Pancreas (tissue), 10 donors: ENCODE data around the gene UBE2L5. TPM values are rescaled to one million over a fixed set of nuclear protein-coding genes. Genes with fewer than 3 reads are reported as not detected.

ENCODE experiments used
- ATAC-seq, 4 donors: fragments of 200-7000 bp; cut with Tn5 transposase; one replicate each; pipeline versions ENCODE4 v1.8.0 to v1.9.1; 2020; ENCODE audit warnings: mild to moderate bottlenecking in 4 of 4, moderate library complexity in 4 of 4
- DNase-seq, 6 donors: peaks; one replicate each; pipeline ENCODE4 v3.0.0-alpha.2; 2020
- FAIRE-seq: peaks from 2 replicates; lab custom pipeline; 2012; peaks lifted over from hg19 to GRCh38; lab: Jason Lieb, UNC
- H3K27ac ChIP-seq, 4 donors: fragments of 200-600 bp; sonication (generic); 1 replicate in 3 of 4; 2 replicates in 1 of 4; pipeline versions ENCODE4 v1.5.0 to v1.8.0; 2020
- H3K27me3 ChIP-seq, 4 donors: fragments of 200-600 bp; one replicate each; pipeline ENCODE4 v1.8.0; 2021
- H3K36me3 ChIP-seq, 3 donors: fragments of 200-600 bp; sonication (generic) in 1 of 3; one replicate each; pipeline versions ENCODE4 v1.5.0 to v1.8.0; 2020 to 2021
- H3K4me1 ChIP-seq, 3 donors: fragments of 200-600 bp; one replicate each; pipeline ENCODE4 v1.8.0; 2021
- H3K4me3 ChIP-seq, 4 donors: fragments of 200-600 bp; sonication (generic) in 2 of 4; one replicate each; pipeline versions ENCODE4 v1.5.0 to v1.8.0; 2020 to 2021
- H3K9me3 ChIP-seq, 4 donors: fragments of 200-600 bp; one replicate each; pipeline ENCODE4 v1.8.0; 2021
- WGBS, 2 donors: extraction: QIAGEN DNeasy Blood & Tissue Kit; methylation state at CpG; one replicate each; pipeline ENCODE4 v1.1.7; 2013; 5-methylcytosine and 5-hydroxymethylcytosine counted together
- intact Hi-C, 3 donors: fragments of 100-400 bp; cut with DNase I; formaldehyde crosslinking; loops; one replicate each; pipeline versions ENCODE4 v1.11.1 to v1.14.2; 2022
- polyA plus RNA-seq, 2 donors: library from polyadenylated mRNA; stranded (reverse); fragments of 200-250 nt; gene quantifications; one replicate each; pipeline ENCODE4 v1.2.3, GENCODE V29; 2013
- total RNA-seq, 6 donors: library from RNA; stranded (reverse); fragmentation: NEBNext Ultra II Directional in 4 of 6; extraction: Animal tissue kit (Norgen Biotek cat#: 25700) in 4 of 6; gene quantifications; one replicate each; pipeline versions ENCODE4 v1.2.1 to v1.2.4, GENCODE V29; 2021 to 2023
- TF ChIP-seq, protein P1 (sequence below), 4 donors: fragments of 200-600 bp; sonication (generic) in 3 of 4; IDR thresholded peaks; one replicate each; pipeline versions ENCODE4 v1.5.0 to v1.8.0; 2021; ENCODE audit warnings: antibody characterized with exemption in 4 of 4
- donor health status: healthy with polysubstance abuse.
- donor health status: DM: no; HTN: no; CAD: no; lungs with moderate emphysema.
- donor health status: DM: no; HTN: no; CAD: no.
- donor health status: control.
- donor health status: control.
- donor health status: Bipolar disorder and iron deficiency.
- donor health status: DM: yes; HTN: yes; CAD: no.
- donor health status: DM: no; HTN: no; CAD: no.
- donor health status: DM: no; HTN: no; CAD: no.
- donor health status: DM: yes; HTN: yes; CAD: no.

UBE2L5 gene
- total and polyA plus RNA-seq, 8 donors: 0.02 TPM; not detected in 7

- FAIRE-seq (no peak), DNase-seq (no peak), ATAC-seq (no peak)
- no peaks in the 10 kb centered on the region for H3K36me3 ChIP-seq
- WGBS, 2 donors: 71 to 75% methylated on average over 2 of the region's 2 CpGs
- intact Hi-C loops: no loop called here
- no peak overlapping the region for H3K4me3 ChIP-seq
- H3K4me1 ChIP-seq: peaks cover 0 to 3% (median 2%) of the 10 kb centered on the region in 3 donors
- H3K27ac ChIP-seq: no peak overlapping the region
- H3K9me3 ChIP-seq: no peaks in the 10 kb centered on the region
- H3K27me3 ChIP-seq: no peaks in the 10 kb centered on the region
- TF ChIP-seq, protein P1, sequence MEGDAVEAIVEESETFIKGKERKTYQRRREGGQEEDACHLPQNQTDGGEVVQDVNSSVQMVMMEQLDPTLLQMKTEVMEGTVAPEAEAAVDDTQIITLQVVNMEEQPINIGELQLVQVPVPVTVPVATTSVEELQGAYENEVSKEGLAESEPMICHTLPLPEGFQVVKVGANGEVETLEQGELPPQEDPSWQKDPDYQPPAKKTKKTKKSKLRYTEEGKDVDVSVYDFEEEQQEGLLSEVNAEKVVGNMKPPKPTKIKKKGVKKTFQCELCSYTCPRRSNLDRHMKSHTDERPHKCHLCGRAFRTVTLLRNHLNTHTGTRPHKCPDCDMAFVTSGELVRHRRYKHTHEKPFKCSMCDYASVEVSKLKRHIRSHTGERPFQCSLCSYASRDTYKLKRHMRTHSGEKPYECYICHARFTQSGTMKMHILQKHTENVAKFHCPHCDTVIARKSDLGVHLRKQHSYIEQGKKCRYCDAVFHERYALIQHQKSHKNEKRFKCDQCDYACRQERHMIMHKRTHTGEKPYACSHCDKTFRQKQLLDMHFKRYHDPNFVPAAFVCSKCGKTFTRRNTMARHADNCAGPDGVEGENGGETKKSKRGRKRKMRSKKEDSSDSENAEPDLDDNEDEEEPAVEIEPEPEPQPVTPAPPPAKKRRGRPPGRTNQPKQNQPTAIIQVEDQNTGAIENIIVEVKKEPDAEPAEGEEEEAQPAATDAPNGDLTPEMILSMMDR (IDR thresholded peaks at IDR 0.05): no peak
Observed at GRCh38 chr13:30377312-30377685, 45.0 kb upstream of the UBE2L5 start.

DNA sequence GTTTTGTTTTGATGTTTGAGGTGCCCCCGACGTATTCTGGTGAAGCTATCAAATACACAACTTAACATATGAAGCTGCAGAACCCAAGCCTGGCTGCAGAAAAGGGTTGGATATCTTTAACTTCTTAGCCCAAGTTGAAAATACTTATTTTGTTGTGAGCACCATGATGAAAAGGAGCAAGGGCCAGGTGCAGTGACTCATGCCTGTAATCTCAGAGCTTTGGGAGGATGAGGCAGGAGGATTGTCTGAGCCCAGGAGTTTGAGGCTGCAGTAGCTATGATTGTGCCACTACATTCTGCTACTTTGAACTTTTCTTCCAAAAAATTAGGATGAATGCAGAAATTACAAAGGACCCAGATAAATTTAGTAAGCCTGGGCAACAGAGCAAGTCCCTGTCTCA, 44.1 kb upstream of the UBE2L5 start:
- H3K4me1 ChIP-seq: no peaks in the 10 kb centered on the region
- H3K36me3 ChIP-seq: no peaks in the 10 kb centered on the region
- no peak overlapping the region for H3K27ac ChIP-seq
- DNase-seq (no peak), FAIRE-seq (no peak), ATAC-seq (no peak)
- intact Hi-C loops: no loop called here
- no peaks in the 10 kb centered on the region for H3K27me3 ChIP-seq
- TF ChIP-seq, protein P1 (IDR thresholded peaks at IDR 0.05): no peak
- H3K4me3 ChIP-seq: no peak overlapping the region
- no peaks in the 10 kb centered on the region for H3K9me3 ChIP-seq
- 88 to 96% methylated on average over 2 of the region's 2 CpGs for WGBS, 2 donors

DNA sequence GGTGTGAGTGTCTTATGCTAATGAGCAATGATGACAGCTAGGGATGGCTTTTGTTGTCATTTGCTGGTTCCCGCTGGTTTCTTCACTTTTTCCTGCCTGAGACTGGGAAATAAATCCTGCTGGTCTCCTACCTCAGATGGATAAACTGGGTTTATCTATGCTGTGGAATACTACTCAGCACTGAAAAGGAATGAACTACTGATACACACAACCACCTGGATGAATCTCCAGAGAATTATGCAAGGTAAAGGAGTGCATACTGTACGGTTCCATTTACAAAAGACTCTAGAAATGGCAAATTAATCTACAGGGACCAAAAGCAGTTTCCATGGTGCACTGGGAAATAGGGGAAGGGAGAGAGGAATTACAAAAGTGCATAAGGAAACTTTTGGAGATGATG, 41.2 kb upstream of the UBE2L5 start:
- no peaks in the 10 kb centered on the region for H3K4me1 ChIP-seq
- no peak for ATAC-seq
- intact Hi-C loops: loop anchor here in 1 of 3 donors (10.0 kb wide), 1 partner anchor 246 kb away; no protein-coding TSS in a partner anchor
- DNase-seq: no peak
- no peaks in the 10 kb centered on the region for H3K9me3 ChIP-seq
- no peaks in the 10 kb centered on the region for H3K36me3 ChIP-seq
- no peak overlapping the region for H3K27ac ChIP-seq
- 90 to 92% methylated on average over 2 of the region's 2 CpGs for WGBS, 2 donors
- TF ChIP-seq, protein P1 (IDR thresholded peaks at IDR 0.05): no peak
- H3K4me3 ChIP-seq: no peak overlapping the region
- FAIRE-seq: no peak
- H3K27me3 ChIP-seq: no peaks in the 10 kb centered on the region

GRCh38 chr13:30382836-30383525, 39.3 kb upstream of the UBE2L5 start:
- intact Hi-C loops: loop anchor here in 1 of 3 donors (10.0 kb wide), 1 partner anchor 248 kb away; no protein-coding TSS in a partner anchor
- Histone ChIP-seq H3K27ac (no peak overlapping the region), H3K4me1 (no peaks in the 10 kb centered on the region), H3K27me3 (no peaks in the 10 kb centered on the region), H3K9me3 (no peaks in the 10 kb centered on the region), H3K36me3 (no peaks in the 10 kb centered on the region), H3K4me3 (no peak overlapping the region)
- TF ChIP-seq, protein P1 (IDR thresholded peaks at IDR 0.05): no peak
- FAIRE-seq (no peak), ATAC-seq (no peak), DNase-seq (no peak)
- 73 to 76% methylated on average over 6 of the region's 6 CpGs for WGBS, 2 donors
